HG03457 (cell line): ENCODE measurements around the gene CLEC1A.
"Not testable (repeated sequence)": the region's sequence is repeated elsewhere in the genome, so short reads cannot be mapped to it uniquely, and the experiment has no call there.

ENCODE experiments used
- ATAC-seq: cut with Tn5 transposase; IDR thresholded peaks from one replicate; pipeline ENCODE4 v1.9.1; 2021; ENCODE audit warnings: moderate number of reproducible peaks; ENCODE audit not compliant: unreplicated experiment

The CLEC1A gene

DNA sequence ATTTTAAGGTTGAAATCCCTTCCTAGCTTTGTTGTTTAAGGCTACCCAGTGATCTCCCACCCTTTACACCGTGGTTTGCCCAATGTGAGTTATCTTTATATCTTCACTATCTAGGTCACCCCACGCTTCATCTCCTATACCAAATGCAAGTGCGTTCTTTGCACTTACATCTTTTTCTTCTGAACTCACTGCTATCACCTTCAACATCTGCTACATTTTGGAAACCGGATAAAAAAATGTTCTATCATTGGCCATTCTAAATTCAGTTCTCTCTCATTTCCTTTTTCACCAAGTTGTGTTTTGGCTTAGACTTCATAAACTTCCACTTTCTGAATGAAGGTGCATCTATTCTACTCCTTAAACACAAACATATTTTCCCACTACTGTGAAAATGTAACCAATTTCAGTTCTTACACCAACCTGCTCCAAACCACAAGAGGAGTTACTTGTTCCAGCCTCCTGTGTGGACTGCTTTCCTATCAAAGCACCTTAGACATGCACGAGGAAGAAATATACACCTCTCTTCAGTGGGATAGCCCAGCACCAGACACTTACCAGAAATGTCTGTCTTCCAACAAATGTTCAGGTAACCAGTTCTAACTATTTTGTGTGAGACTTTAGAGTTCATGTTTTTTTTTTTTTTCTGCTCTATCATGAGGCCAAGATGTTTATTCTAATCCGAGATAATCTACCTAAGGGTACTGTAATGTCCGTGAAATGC, 46.4 kb downstream of the CLEC1A start:
- ATAC-seq: no peak

DNA sequence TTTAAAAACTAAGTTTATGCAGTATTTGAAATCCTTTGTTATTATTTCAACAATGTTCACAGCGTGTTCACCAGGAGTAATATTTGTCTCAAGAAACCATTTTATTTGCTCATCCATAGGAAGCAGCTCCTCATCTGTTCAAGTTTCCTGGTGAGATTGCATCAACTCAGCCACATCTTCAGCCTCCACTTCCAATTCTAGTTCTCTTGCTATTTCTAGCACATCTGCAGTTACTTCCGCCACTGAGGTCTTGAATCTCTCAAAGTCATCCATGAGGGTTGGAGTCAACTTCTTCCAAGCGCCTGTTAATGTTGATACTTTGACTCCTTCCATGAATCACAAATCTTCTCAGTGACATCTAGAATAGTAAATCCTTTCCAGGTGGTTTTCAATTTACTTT, 50.3 kb downstream of the CLEC1A start:
- ATAC-seq: no peak

DNA sequence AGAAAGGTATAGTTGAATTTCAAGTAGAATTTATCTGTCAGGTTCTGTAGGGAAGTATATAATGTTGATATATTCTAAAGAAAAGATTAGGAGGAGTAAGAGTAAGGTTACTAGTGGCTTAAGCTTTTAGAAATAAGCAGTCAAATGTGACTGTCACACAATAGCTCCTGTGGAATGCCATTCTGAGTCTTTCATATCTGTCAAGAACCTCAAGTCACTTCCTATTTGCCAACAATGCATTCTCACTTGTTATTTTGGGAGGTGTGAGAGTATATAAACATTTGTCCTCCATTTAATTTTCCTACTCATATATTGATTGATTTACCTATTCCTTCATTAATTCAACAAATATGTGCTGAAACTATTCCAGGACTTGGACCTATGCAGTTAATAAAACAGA, 56.6 kb downstream of the CLEC1A start:
- ATAC-seq: no peak

DNA sequence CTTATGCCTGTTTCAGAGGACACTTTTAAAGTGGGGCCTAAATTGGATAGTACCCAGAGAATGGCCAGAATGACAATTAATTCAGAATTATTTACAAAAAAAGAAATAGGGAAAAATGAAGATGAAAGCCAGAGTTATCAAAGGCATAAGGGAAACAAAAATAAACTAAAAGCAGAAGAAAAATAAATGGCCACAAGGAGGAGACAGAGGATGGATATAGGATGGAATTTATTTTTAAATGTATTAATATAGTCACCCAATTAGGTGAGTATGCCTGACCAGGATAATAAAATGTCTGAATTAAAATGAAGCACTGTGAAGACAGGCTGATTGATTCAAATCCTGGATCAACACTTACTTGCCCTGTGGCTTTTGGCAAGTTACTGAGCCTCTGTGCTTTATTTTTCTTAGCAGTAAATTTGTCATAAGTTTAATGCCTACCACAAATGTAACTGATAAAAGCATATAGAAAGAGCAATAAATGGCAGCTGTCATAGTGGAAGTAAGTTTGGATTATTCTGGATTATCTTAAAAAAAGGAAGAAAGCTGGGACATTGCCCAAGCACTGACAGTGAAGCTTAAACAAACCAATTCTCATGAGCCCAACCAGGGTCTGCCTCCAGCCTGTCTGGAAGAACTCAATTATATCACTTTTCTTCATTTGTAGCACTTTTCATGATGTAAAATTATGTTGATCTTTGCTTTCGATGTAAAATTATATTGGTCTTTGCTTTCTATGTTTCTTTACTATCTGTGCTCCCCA, 64.8 kb downstream of the CLEC1A start:
- no peak for ATAC-seq

DNA sequence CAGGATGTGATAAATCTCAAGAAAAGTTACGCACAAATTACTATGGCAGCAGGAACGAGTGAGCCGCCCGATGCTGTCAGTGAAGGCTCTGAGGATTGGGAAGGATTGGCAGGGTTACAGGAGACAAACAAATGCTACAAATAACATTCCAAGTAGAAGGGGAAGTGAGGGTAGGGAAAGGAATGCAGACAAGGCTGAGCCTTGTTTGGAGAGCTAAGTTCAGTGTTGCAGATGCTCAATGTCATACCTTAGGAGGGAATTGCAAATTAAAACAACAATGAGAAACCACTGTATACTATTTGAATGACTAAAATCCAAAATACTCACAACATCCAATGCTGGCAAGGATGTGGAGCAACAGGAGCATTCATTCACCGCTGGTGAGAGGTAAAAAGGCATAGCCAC, 67.0 kb downstream of the CLEC1A start:
- no peak for ATAC-seq

DNA sequence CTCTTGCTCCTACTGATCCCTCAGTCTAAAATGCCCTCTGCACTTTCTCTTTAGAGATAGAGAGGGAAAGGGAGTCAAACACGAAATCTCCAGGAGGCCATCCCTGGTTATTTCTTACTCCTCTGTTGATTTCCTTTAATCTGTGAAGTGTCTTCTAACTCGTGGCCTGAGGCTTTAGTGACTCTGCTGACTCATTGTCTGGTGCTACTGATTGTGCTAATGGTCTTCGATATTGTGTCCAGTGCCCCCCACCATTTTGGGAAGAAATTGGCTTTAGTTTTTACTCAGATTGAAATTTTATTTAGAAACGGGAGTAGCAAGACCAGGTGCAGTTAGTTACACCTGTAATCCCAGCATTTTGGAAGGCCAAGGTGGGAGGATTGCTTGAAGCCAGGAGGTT, 67.5 kb downstream of the CLEC1A start:
- ATAC-seq: no peak

DNA sequence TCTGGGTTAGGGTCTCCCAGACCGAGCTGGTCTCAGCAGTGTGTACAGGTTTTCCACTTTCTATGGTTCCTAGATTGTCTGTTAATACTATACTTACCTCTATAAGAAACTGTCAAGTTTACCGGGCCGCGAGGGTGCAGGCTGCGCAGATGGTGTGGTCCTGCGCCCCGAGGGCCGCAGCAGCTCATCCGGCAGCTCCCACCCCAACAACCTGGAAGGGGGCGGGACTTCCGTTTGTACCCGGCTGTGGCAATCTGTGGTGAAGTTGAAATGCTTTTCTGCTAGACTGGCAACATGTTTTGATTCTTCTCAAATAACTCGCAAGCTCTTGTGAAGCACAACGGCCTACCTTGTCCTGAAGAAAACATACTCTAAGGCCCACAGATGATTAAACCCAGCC, 68.3 kb downstream of the CLEC1A start, which contains the start of gene CLEC9A:
Gene CLEC9A (plus strand): TSS at position 237 of the 400 bp plus-strand sequence. CDS start 22,006 bp downstream, outside the sequence.
- ATAC-seq: no peak

DNA sequence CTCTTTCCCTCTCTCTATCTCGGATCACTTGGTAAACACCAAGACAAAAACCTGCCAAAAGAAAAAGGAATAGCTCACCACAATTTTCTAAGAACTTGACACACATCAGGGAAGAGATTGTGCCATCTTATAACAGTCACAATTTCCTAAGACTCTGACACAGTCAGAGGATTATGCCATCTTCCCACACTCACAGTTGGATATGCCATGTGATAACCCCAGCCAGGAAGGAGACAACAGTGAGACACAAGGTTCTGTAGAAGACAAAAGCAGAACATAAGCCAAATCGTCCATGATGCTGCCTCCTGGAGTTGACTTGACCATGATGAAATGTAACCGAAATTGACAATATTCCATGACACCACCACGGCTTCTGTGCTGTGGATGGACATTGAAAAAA, 71.1 kb downstream of the CLEC1A start:
- ATAC-seq: no peak

DNA sequence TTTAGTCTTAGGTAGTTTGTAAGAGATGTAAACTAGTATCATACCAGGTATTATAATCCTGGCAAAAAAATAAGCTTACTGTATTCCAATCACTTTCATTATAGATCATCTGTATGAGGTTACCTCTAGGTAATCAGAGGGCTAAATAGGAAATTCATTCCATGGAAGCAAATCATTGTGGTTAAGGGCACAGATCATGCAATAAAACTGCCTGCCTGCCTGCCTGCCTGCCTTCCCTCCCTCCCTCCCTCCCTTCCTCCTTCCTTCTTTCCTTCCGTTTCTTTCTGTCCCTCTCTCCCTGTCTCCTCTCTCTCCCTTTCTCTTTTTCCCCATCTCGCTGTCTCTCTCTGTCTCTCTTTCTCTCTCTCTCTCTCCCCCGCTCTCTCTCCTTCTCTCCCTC, 71.5 kb downstream of the CLEC1A start:
- ATAC-seq: no peak

DNA sequence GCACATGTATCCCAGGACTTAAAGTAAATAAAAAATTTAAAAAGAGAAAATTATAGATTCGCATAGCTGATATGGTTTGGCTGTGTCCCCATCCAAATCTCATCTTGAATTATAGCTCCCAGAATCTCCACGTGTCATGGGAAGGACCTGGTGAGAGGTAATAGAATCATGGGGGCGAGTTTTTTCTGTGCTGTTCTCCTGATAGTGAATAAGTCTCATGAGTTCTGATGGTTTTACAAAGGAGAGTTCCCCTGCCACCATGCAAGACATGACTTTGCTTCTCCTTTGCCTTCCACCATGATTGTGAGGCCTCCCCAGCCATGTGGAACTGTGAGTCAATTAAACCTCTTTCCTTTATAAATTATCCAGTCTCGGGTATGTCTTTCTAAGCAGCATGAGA, 72.1 kb downstream of the CLEC1A start:
- not testable (repeated sequence) for ATAC-seq

DNA sequence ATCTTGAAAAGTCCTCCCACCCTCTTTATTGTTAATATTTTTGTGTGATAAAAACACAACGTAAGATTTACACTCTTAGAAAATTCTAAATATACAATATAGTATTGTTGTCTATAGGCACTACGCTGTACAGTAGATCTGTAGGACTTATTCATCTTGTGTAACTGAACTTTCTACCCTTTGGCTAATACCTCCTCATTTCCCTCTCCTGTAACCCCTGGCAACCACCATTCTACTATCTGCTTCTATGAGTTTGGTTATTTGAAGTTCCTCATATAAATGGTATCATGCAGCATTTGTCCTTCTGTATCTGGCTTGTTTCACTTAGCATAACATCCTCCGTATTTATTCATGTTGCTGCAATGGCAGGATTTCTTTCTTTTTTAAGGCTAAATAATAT, 73.5 kb downstream of the CLEC1A start:
- no peak for ATAC-seq

DNA sequence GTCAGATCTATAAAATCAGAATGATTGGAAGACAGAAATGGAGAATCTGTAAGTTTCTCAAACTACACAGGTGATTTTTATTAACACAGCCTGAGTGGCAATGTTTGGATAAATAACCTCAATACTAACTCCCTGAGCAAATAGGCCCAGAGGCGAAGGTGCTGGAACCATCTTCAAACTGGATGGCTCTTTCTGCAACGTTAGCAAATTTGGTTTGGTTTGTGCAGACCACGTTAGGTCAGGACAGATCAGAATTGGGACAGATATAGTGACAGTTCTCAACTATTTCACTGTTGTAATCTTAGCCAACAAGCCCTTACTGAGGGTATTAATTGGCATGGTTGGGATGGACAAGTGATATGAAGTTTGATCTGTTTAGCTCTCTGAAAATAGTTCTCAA, 77.4 kb downstream of the CLEC1A start:
- ATAC-seq: no peak
